Measurements from ENCODE around the gene EME1.

The EME1 gene

GRCh38 chr17:50352693-50353599, 20.1 kb upstream of the EME1 start:
- TF ChIP-seq CTCF (IDR thresholded peaks at IDR 0.05; ENCODE audit: low read length) (no peak), EZH2 (IDR thresholded peaks at IDR 0.05; ENCODE audit: borderline replicate concordance, low read length) (no peak)
- no peaks in the 10 kb centered on the region for H3K4me1 ChIP-seq (ENCODE audit: insufficient read depth, low read length, severe bottlenecking)
- H3K9me2 ChIP-seq (ENCODE audit: low read depth, low read length), result no peaks in the 10 kb centered on the region

DNA sequence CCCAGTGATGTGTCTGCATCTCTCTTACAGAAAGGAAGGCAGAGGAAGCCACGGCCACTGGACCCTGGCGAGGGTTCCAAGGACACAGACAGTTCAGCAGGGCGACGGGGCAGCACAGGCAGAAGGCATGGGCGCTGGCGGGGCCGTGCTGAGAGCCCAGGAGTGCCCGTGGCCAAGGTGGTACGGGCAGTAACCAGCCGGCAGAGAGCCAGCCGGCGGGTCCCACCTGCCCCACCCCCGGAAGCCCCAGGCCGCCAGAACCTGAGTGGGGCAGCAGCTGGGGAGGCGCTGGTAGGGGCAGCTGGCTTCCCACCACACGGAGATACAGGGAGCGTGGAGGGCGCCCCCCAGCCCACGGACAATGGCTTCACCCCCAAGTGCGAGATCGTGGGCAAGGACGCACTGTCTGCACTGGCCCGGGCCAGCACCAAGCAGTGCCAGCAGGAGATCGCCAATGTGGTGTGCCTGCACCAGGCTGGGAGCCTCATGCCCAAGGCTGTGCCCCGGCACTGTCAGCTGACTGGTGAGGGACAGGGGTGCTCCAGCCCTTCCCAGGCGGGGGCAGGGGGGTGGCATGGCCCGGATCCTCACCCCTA, 19.3 kb upstream of the EME1 start:
- no peaks in the 10 kb centered on the region for H3K9me3 ChIP-seq (ENCODE audit: low read length)
- peaks cover 39% of the 10 kb centered on the region for H3K36me3 ChIP-seq (ENCODE audit: insufficient read depth, low read length)
- no peaks in the 10 kb centered on the region for H3F3A ChIP-seq (ENCODE audit: insufficient read depth, low read length)
- H3K9ac ChIP-seq (ENCODE audit: low read length), result no peak overlapping the region
- no peak overlapping the region for H2AFZ ChIP-seq (ENCODE audit: low read length)
- no peak for TF ChIP-seq CTCF (IDR thresholded peaks at IDR 0.05; ENCODE audit: low read length)
- TF ChIP-seq EZH2 (IDR thresholded peaks at IDR 0.05; ENCODE audit: borderline replicate concordance, low read length), result no peak
- H3K4me3 ChIP-seq (ENCODE audit: low read depth, low read length, poor library complexity, severe bottlenecking), result no peak overlapping the region
- no peaks in the 10 kb centered on the region for H3K4me1 ChIP-seq (ENCODE audit: insufficient read depth, low read length, severe bottlenecking)
- no peaks in the 10 kb centered on the region for H4K20me1 ChIP-seq (ENCODE audit: insufficient read depth, low read length)
- H3K27me3 ChIP-seq (ENCODE audit: insufficient read depth, low read length), result no peaks in the 10 kb centered on the region
- no peaks in the 10 kb centered on the region for H3K9me2 ChIP-seq (ENCODE audit: low read depth, low read length)
- H3K4me2 ChIP-seq (ENCODE audit: low read length), result no peak overlapping the region
- H3K79me2 ChIP-seq (ENCODE audit: insufficient read depth, low read length), result no peaks in the 10 kb centered on the region
- H3K27ac ChIP-seq (ENCODE audit: low read depth, low read length, poor library complexity, severe bottlenecking), result no peak overlapping the region

More at GRCh38 chr17:50352693-50353599, 20.1 kb upstream of the EME1 start:
- no peak overlapping the region for H3K9ac ChIP-seq (ENCODE audit: low read length)
- H3K9me3 ChIP-seq (ENCODE audit: low read length), result no peaks in the 10 kb centered on the region
- peaks cover 31% of the 10 kb centered on the region for H3K36me3 ChIP-seq (ENCODE audit: insufficient read depth, low read length)
- H3K27ac ChIP-seq (ENCODE audit: low read depth, low read length, poor library complexity, severe bottlenecking), result no peak overlapping the region
- H3K27me3 ChIP-seq (ENCODE audit: insufficient read depth, low read length), result no peaks in the 10 kb centered on the region
- no peak overlapping the region for H3K4me3 ChIP-seq (ENCODE audit: low read depth, low read length, poor library complexity, severe bottlenecking)
- H2AFZ ChIP-seq (ENCODE audit: low read length), result no peak overlapping the region
- no peaks in the 10 kb centered on the region for H3K79me2 ChIP-seq (ENCODE audit: insufficient read depth, low read length)
- H4K20me1 ChIP-seq (ENCODE audit: insufficient read depth, low read length), result no peaks in the 10 kb centered on the region
- H3K4me2 ChIP-seq (ENCODE audit: low read length), result no peak overlapping the region
- no peaks in the 10 kb centered on the region for H3F3A ChIP-seq (ENCODE audit: insufficient read depth, low read length)

DNA sequence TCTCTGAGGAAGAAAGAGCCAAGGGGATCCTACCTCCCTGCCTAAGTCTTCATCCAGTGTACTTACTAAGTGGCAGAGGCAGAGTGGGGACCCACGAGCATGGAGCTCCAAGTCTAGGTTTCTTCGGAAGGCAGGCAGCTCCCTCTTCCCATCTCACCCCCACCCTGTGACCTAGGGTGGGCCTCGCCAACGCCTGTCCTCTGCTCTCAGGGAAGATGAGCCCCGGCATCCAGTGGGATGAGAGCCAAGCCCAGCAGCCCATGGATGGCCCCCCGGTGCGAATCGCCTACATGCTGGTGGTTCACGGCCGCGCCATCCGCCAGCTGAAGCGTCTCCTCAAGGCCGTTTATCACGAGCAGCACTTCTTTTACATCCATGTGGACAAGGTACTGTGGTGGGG, 18.8 kb upstream of the EME1 start:
- no peak overlapping the region for H3K4me2 ChIP-seq (ENCODE audit: low read length)
- H3K4me3 ChIP-seq (ENCODE audit: low read depth, low read length, poor library complexity, severe bottlenecking), result no peak overlapping the region
- no peaks in the 10 kb centered on the region for H3K4me1 ChIP-seq (ENCODE audit: insufficient read depth, low read length, severe bottlenecking)
- H3K9me3 ChIP-seq (ENCODE audit: low read length), result no peaks in the 10 kb centered on the region
- peaks cover 44% of the 10 kb centered on the region for H3K36me3 ChIP-seq (ENCODE audit: insufficient read depth, low read length)
- H3K27ac ChIP-seq (ENCODE audit: low read depth, low read length, poor library complexity, severe bottlenecking), result no peak overlapping the region
- no peaks in the 10 kb centered on the region for H3F3A ChIP-seq (ENCODE audit: insufficient read depth, low read length)
- TF ChIP-seq CTCF (IDR thresholded peaks at IDR 0.05; ENCODE audit: low read length), result no peak
- H3K79me2 ChIP-seq (ENCODE audit: insufficient read depth, low read length), result no peaks in the 10 kb centered on the region
- no peaks in the 10 kb centered on the region for H4K20me1 ChIP-seq (ENCODE audit: insufficient read depth, low read length)
- H3K27me3 ChIP-seq (ENCODE audit: insufficient read depth, low read length), result no peaks in the 10 kb centered on the region
- H2AFZ ChIP-seq (ENCODE audit: low read length), result no peak overlapping the region
- H3K9ac ChIP-seq (ENCODE audit: low read length), result no peak overlapping the region
- H3K9me2 ChIP-seq (ENCODE audit: low read depth, low read length), result no peaks in the 10 kb centered on the region

Measured in OCI-LY1 (cell line).